Measurements from ENCODE around the gene UBAP2. TPM values are rescaled to one million over a fixed set of nuclear protein-coding genes. Genes with fewer than 3 reads are reported as not detected.
A peak's percentile ranks its signal among the peaks of the same experiment; 100 is the strongest.

The UBAP2 gene, protein sequence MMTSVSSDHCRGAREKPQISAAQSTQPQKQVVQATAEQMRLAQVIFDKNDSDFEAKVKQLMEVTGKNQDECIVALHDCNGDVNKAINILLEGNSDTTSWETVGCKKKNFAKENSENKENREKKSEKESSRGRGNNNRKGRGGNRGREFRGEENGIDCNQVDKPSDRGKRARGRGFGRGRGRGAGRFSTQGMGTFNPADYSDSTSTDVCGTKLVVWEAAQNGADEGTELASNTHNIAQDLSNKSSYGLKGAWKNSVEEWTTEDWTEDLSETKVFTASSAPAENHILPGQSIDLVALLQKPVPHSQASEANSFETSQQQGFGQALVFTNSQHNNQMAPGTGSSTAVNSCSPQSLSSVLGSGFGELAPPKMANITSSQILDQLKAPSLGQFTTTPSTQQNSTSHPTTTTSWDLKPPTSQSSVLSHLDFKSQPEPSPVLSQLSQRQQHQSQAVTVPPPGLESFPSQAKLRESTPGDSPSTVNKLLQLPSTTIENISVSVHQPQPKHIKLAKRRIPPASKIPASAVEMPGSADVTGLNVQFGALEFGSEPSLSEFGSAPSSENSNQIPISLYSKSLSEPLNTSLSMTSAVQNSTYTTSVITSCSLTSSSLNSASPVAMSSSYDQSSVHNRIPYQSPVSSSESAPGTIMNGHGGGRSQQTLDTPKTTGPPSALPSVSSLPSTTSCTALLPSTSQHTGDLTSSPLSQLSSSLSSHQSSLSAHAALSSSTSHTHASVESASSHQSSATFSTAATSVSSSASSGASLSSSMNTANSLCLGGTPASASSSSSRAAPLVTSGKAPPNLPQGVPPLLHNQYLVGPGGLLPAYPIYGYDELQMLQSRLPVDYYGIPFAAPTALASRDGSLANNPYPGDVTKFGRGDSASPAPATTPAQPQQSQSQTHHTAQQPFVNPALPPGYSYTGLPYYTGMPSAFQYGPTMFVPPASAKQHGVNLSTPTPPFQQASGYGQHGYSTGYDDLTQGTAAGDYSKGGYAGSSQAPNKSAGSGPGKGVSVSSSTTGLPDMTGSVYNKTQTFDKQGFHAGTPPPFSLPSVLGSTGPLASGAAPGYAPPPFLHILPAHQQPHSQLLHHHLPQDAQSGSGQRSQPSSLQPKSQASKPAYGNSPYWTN
- total RNA-seq (2012; rRNA removed) (12.5 and 12.9 TPM in 2 replicates), polyA plus RNA-seq (2012; rRNA removed) (25.5 and 31.2 TPM in 2 replicates), Bru-seq, nascent RNA (percentile 82 among the genes with signal in this experiment), BruChase-seq, experiment 1, labeled RNA remaining after a 6-hour chase (percentile 93 among the genes with signal in this experiment), BruChase-seq, experiment 2, labeled RNA remaining after a 2-hour chase (percentile 84 among the genes with signal in this experiment)
- polyA plus RNA-seq (2012; cell fraction: cytosol; rRNA removed), result 11.7 and 23.9 TPM in 2 replicates
- 38.2 and 67.3 TPM in 2 replicates for polyA plus RNA-seq (2012; cell fraction: nucleus; rRNA removed; ENCODE audit: low replicate concordance)
- long read RNA-seq, partial matches to known transcripts, result 11 of 18 reads
- long read RNA-seq, other reads (novel, unspliced or antisense), result 7 of 18 reads

DNA sequence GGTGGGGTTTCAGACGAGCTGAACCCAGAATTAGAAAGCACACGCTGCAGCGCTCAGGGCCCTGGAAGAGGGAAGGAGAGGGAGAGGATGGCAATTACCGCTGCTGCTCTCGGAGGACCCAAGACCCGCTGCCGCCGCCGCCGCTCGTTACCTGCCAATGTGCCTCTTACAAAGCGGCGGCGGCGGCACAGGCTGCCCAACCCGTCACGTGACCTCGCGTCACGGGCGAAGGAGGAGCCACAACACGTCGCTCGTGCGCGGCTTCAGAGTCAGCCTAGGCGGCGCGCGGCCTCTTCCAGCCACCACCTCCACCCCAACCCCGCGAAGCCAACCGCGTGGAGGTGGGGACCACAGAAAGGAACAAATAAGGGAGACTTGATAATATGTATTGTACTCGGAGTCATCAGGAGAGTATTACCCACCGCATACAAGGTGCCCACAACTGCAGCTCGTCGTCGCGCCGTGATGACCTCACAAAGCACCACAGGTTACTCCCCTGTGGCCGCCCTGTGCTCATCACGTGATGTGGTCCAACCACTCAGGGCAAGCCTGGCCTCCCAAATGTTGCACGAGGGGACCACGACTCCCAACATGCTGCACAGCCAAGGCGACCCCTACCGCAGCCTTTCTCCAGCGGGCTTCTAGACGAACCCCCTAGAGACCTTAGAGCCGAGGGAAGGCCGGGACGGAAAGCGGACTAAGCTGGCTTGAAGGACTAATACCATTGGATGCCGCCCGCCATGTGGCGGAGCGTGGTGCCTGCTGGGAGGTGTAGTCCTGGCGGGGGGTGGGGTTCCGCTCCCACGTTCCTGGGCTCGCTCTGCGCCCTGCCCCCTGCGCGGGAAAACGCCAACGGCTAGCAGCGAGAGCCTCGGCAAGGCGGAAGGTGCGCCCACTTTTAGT is at the start of gene UBAP2:
TSS of gene UBAP2 (minus strand) at position 161 of the 903 bp plus-strand sequence. CDS start 31,739 bp downstream, outside the sequence.
- Histone ChIP-seq H3K4me1 (ENCODE audit: control insufficient read depth, insufficient read depth, low read length) (peaks cover 10% of the 10 kb centered on the region), H3K4me2 (ENCODE audit: low read depth, low read length) (peak within 1 kb of the TSS; percentile 95), H2AK5ac (ENCODE audit: low read depth, low read length) (peak within 1 kb of the TSS; percentile 76), H3K4ac (ENCODE audit: low read depth, low read length) (peak within 1 kb of the TSS; percentile 96), H2BK5ac (ENCODE audit: low read depth, low read length, poor library complexity, severe bottlenecking) (peak within 1 kb of the TSS; percentile 93), H2AFZ (replicated peaks; ENCODE audit: low read length, poor library complexity) (peak within 1 kb of the TSS; percentile 100), H3K9ac (ENCODE audit: low read depth, low read length) (peak within 1 kb of the TSS; percentile 94), H3K27ac (ENCODE audit: insufficient read depth, low read length) (peak within 1 kb of the TSS; percentile 90), H2AK9ac (replicated peaks; ENCODE audit: low read depth, low read length, poor library complexity) (peak within 1 kb of the TSS; percentile 94), H3K36me3 (ENCODE audit: control insufficient read depth, insufficient read depth, low read length) (no peaks in the 10 kb centered on the region), H2BK20ac (ENCODE audit: low read depth, low read length) (peak within 1 kb of the TSS; percentile 88), H3K79me1 (ENCODE audit: low read depth in 1 of 2, low read length in 2 of 2) (peaks cover 6 to 32% of the 10 kb centered on the region in 2 experiments; a peak in 3 of 4 replicates), H4K20me1 (ENCODE audit: insufficient read depth, low read length) (peaks cover 12% of the 10 kb centered on the region; the same call in 1 of the 2 replicates), H4K91ac (ENCODE audit: insufficient read depth, low read depth, low read length) (peak within 1 kb of the TSS; percentile 97), H3K27me3 (ENCODE audit: control insufficient read depth, insufficient read depth, low read length) (no peaks in the 10 kb centered on the region), H3K56ac (ENCODE audit: extremely low read depth, insufficient read depth, low read length) (peak within 1 kb of the TSS; percentile 98), H3K18ac (ENCODE audit: low read depth, low read length) (peak within 1 kb of the TSS; percentile 85), H3K14ac (replicated peaks; ENCODE audit: low read depth, low read length) (peak within 1 kb of the TSS; percentile 96), H4K8ac (ENCODE audit: low read depth in 2 of 2, low read length in 2 of 2) (peak within 1 kb of the TSS; percentile 64 to 98), H3K9me1 (ENCODE audit: insufficient read depth, low read length) (peaks cover 12% of the 10 kb centered on the region), H4K5ac (ENCODE audit: low read depth, low read length) (peak within 1 kb of the TSS; percentile 95), H2BK120ac (ENCODE audit: low read depth, low read length) (peak within 1 kb of the TSS; percentile 98), H2BK15ac (ENCODE audit: low read depth, low read length) (peak within 1 kb of the TSS; percentile 86; the same call in 2 of the 3 replicates), H3K23ac (ENCODE audit: low read depth, low read length) (peak within 1 kb of the TSS; percentile 94; the same call in 1 of the 2 replicates), H3K4me3 (ENCODE audit: insufficient read depth, low read depth, low read length) (peak within 1 kb of the TSS; percentile 61), H3K9me3 (ENCODE audit: control insufficient read depth, insufficient read depth, low read length) (no peaks in the 10 kb centered on the region)
- dilution Hi-C loops (cut with HindIII; ENCODE audit: low sequenced_read_pairs, unreplicated experiment), result no loop called here
- BruUV-seq (replicated peaks), result no TSS peak
- WGBS, 2 experiments (ENCODE audit: extremely low coverage in 2 of 2, insufficient read length in 1 of 2), result 0% methylated on average over 7 of the region's 70 CpGs; no CpG with 5 or more reads in 1 of the 2 experiments
- peak; percentile 91 for ATAC-seq (ENCODE audit: low read depth)
- in situ Hi-C loops (cut with MboI; ENCODE audit: low sequenced_read_pairs), result no loop called here
- ChIA-PET POLR2A (ENCODE audit: unreplicated experiment) (interaction anchor here (0.6 to 2.0 kb wide), 3 partner anchors 10 to 25 kb away, joined by 4 to 13 read pairs (median 6); no protein-coding TSS in a partner anchor), CTCF (interaction anchor here (1.1 kb wide), 1 partner anchor 26 kb away, joined by 4 read pairs; no protein-coding TSS in a partner anchor)
- intact Hi-C loops (cut with micrococcal nuclease), result no loop called here
- peak; percentile 97 for DNase-seq
- peak; percentile 62; the same call in 1 of the 2 replicates for TF ChIP-seq MAZ (IDR thresholded peaks at IDR 0.05; ENCODE audit: borderline replicate concordance, low read depth, low read length)
- peak; percentile 95 for TF ChIP-seq USF2 (IDR thresholded peaks at IDR 0.05; ENCODE audit: low read depth, low read length)
- TF ChIP-seq RCOR1 (IDR thresholded peaks at IDR 0.05; ENCODE audit: insufficient replicate concordance, low read length), result no peak
- TF ChIP-seq CTCF (conservative IDR thresholded peaks at IDR 0.05; ENCODE audit: low read depth, low read length), result 0 out of 2 replicates have a peak, but pooled peaks have one; percentile 7
- no peak for TF ChIP-seq CEBPB (IDR thresholded peaks at IDR 0.05; ENCODE audit: low read depth, low read length)
- peak; percentile 92 for TF ChIP-seq MXI1 (IDR thresholded peaks at IDR 0.05; ENCODE audit: borderline replicate concordance, low read depth, low read length)
